GM12872 (cell line): ENCODE results near the gene RHOD.

ENCODE experiments used
- TF ChIP-seq, protein P1 (sequence below): IDR thresholded peaks from 3 replicates; pipeline ENCODE4 v1.5.1; 2011; ENCODE audit warnings: low read depth, mild to moderate bottlenecking, low read length, moderate library complexity; ENCODE audit not compliant: insufficient read depth

RHOD gene

DNA sequence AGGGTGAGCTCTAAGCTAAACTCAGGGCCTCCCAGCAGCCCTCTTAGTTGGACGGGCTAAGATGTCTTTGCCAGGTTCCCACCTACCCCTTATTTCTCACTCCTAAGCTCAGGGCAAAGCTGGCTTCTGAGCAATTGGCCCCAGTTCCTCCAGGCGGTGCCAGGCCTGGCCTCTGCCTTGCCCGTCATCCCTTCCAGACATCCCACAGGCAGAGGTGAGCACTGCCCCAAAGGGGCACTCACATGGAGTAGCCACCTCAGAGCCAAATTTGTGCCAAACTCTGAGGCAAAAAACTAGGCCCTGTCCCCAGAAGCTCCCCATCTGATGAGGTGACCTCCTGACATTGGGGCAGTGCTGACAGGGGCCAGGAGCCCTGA, 9.7 kb downstream of the RHOD start:
- TF ChIP-seq, protein P1, sequence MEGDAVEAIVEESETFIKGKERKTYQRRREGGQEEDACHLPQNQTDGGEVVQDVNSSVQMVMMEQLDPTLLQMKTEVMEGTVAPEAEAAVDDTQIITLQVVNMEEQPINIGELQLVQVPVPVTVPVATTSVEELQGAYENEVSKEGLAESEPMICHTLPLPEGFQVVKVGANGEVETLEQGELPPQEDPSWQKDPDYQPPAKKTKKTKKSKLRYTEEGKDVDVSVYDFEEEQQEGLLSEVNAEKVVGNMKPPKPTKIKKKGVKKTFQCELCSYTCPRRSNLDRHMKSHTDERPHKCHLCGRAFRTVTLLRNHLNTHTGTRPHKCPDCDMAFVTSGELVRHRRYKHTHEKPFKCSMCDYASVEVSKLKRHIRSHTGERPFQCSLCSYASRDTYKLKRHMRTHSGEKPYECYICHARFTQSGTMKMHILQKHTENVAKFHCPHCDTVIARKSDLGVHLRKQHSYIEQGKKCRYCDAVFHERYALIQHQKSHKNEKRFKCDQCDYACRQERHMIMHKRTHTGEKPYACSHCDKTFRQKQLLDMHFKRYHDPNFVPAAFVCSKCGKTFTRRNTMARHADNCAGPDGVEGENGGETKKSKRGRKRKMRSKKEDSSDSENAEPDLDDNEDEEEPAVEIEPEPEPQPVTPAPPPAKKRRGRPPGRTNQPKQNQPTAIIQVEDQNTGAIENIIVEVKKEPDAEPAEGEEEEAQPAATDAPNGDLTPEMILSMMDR, result no peak

DNA sequence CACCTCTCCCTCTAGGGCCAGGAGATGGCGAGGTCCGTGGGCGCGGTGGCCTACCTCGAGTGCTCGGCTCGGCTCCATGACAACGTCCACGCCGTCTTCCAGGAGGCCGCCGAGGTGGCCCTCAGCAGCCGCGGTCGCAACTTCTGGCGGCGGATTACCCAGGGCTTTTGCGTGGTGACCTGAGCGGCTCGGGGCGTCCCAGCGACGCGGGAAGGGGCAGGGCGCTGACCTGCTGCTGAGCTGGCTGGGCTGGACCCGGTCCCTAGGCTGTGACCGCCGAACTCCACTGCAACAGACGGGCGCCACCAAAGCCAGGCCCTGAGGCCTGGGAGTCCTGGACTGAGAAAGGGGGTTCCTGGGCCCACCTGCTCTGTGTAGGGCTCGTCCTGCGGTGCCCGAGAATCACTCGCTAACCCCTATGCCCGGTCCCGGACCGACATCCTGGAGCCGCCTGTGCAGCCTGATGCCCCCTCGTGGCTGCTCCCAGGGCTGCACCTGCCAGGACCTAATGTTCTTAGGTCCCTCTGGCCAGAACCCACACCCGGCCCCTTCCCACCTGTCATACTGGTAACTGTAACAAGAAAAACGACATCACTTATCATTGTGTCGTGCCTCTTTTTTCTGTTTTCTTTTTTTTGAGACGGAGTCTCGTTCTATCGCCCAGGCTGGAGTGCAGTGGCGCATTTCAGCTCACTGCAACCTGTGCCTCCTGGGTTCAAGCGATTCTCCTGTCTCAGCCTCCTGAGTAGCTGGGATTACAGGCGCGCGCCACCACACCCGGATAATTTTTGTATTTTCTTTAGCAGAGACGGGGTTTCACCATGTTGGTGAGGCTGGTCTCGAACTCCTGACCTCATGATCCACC, 15.0 kb downstream of the RHOD start:
- TF ChIP-seq, protein P1, result peak; percentile 83

DNA sequence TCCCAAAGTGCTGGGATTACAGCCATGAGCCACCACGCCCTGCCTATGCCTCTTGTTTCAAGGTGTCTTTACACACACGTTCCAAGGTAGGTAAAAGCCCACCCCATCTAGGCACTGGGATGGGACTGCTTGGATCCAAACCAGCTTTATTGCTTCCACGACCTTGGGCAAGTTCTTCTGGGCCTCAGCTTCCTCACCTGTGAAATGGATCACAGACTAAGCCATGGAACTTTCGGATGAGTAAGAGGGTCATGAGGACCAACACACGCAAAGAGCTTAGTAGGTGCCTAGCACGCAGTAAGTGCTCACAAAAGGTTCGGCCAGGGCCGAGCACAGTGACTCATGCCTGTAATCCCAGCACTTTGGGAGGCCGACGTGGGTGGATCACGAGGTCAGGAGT, 15.6 kb downstream of the RHOD start:
- TF ChIP-seq, protein P1, result no peak

DNA sequence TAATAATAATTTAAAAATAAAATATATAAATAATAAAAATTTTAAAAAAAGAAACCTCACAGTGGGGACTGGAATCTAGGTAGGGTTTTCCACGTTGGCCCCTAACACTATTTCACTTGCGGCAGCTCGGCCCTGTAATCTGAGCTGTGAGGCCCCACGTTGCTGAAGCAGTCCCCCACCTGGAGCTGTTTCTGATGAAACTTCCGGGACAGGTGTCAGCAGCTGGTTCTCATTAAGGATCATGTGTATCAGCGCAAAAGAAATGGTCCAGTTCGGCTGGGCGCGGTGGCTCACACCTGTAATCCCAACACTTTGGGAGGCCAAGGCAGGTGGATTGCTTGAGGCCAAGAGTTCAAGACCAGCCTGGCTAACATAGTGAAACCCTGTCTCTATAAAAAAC, 17.3 kb downstream of the RHOD start:
- TF ChIP-seq, protein P1, result no peak

DNA sequence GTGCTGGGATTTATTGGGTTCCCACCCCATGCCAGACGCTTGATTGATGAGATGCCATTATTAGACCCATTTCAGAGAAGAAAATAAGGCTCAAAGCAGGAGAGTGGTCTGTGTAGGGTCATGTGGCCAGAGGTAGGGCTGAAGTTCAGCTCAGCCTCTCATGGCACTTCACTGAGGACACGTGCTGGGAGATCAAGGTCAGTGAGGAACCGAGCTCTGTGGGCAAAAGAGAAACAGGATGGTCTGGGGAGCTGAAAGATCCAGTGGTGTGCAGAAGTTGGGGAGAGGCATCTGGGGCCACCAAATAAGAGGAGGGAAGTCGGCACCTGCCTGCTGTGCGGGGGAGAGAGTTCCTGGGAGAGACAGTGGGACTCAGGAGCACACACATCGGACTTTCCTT, 19.6 kb downstream of the RHOD start:
- TF ChIP-seq, protein P1, result no peak

DNA sequence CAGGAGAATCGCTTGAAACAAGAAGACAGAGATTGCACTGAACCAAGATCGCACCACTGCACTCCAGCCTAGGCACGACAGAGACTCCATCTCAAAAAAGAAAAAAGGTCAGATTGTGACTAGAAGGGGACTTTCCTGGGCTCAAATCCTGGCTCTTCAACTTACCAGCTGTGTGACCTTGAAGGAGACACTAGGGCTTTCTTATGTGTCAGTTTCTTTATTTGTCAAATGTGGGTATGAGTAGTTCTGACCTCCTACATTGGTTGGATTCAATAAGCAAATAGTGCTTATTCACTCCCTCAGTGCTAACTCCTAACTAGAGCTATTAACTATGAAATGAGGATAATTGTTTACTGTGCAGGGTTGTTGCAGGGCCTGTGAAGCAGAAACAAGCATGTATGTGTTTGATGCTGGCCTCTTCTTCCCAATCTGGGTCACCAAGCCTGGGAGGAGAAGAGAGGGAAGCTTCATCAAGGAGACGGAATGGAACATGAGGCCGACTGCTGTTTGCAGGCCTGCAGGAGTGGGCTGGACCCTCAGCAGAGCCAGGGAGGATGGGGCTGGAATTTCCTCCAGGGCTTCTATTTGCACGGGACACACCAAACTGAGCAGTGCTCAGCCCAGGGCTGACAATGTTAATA, 22.5 kb downstream of the RHOD start:
- TF ChIP-seq, protein P1, result no peak

DNA sequence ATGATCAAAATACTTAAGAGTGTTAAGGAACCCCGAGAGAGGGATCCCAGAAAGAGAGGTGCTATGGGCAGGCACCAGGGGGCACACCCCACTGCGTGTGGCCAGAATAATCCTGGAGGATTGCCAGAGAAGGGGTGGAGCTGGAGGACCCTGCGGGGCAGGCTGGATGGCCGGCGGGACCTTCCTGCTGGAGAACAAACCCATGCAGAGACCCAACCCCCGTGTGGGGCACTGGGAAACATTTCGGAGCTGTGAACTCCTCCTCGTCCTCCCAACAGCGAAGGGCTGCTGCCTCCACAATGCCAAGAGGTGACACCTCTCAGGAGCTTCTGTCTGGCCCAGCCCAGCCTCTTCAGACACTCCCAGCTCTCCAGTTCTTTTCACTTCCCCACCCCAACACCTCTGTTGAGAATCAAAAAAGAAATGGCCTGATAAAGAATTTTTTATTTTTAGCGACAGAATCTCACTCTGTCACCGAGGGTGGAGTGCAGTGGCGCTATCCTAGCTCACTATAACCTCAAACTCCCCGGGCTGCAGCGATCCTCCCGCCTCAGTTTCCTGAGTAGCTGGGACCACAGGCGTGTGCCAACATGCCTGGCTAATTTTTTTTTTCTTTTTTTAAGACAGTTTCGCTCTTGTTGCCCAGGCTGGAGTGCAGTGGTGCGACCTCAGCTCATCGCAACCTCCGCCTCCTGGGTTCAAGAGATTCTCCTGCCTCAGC, 25.6 kb downstream of the RHOD start:
- TF ChIP-seq, protein P1, result peak; percentile 40; the same call in 1 of the 3 replicates
